ENCODE data around the gene DOCK10.
A peak's percentile ranks its signal among the peaks of the same experiment; 100 is the strongest.

DOCK10 gene

GRCh38 chr2:224940618-224941017 is 101.7 kb downstream of the DOCK10 start:
- H3K27me3 ChIP-seq (replicated peaks; ENCODE audit: control insufficient read depth, insufficient read depth, low read length) = no peaks in the 10 kb centered on the region
- no peak overlapping the region for H3K4me3 ChIP-seq (ENCODE audit: low read length)
- no peak overlapping the region for H3K9ac ChIP-seq (ENCODE audit: low read length)
- H3K9me3 ChIP-seq (ENCODE audit: control insufficient read depth, low read length) = no peaks in the 10 kb centered on the region
- no peak for DNase-seq (ENCODE audit: low read depth)
- peaks cover 7% of the 10 kb centered on the region for H3K4me1 ChIP-seq (ENCODE audit: control insufficient read depth, insufficient read depth, low read length)
- no peaks in the 10 kb centered on the region for H3K36me3 ChIP-seq (ENCODE audit: control insufficient read depth, insufficient read depth, low read length, severe bottlenecking)

- DNase-seq (ENCODE audit: low read depth) = peak; percentile 51
- Histone ChIP-seq H3K9ac (ENCODE audit: low read length) (no peak overlapping the region), H3K4me1 (ENCODE audit: control insufficient read depth, insufficient read depth, low read length) (peaks cover 24% of the 10 kb centered on the region), H3K27me3 (replicated peaks; ENCODE audit: control insufficient read depth, insufficient read depth, low read length) (no peaks in the 10 kb centered on the region), H3K36me3 (ENCODE audit: control insufficient read depth, insufficient read depth, low read length, severe bottlenecking) (no peaks in the 10 kb centered on the region), H3K4me3 (ENCODE audit: low read length) (peak overlapping the region; percentile 16), H3K9me3 (ENCODE audit: control insufficient read depth, low read length) (no peaks in the 10 kb centered on the region)
These were observed 103.6 kb downstream of the DOCK10 start for GRCh38 chr2:224938651-224939182.

- no peaks in the 10 kb centered on the region for H3K27me3 ChIP-seq (replicated peaks; ENCODE audit: control insufficient read depth, insufficient read depth, low read length)
- no peak overlapping the region for H3K9ac ChIP-seq (ENCODE audit: low read length)
- H3K4me1 ChIP-seq (ENCODE audit: control insufficient read depth, insufficient read depth, low read length) = peaks cover 24% of the 10 kb centered on the region
- H3K36me3 ChIP-seq (ENCODE audit: control insufficient read depth, insufficient read depth, low read length, severe bottlenecking) = no peaks in the 10 kb centered on the region
- no peaks in the 10 kb centered on the region for H3K9me3 ChIP-seq (ENCODE audit: control insufficient read depth, low read length)
- DNase-seq (ENCODE audit: low read depth) = no peak
- no peak overlapping the region for H3K4me3 ChIP-seq (ENCODE audit: low read length)
These were observed 104.4 kb downstream of the DOCK10 start for GRCh38 chr2:224937887-224938286.

- no peak overlapping the region for H3K9ac ChIP-seq (ENCODE audit: low read length)
- no peaks in the 10 kb centered on the region for H3K27me3 ChIP-seq (replicated peaks; ENCODE audit: control insufficient read depth, insufficient read depth, low read length)
- no peaks in the 10 kb centered on the region for H3K36me3 ChIP-seq (ENCODE audit: control insufficient read depth, insufficient read depth, low read length, severe bottlenecking)
- H3K9me3 ChIP-seq (ENCODE audit: control insufficient read depth, low read length) = no peaks in the 10 kb centered on the region
- peak; percentile 71 for DNase-seq (ENCODE audit: low read depth)
- peaks cover 27% of the 10 kb centered on the region for H3K4me1 ChIP-seq (ENCODE audit: control insufficient read depth, insufficient read depth, low read length)
- H3K4me3 ChIP-seq (ENCODE audit: low read length) = peak overlapping the region; percentile 53
These were observed 107.6 kb downstream of the DOCK10 start for GRCh38 chr2:224934526-224935188.

- H3K27me3 ChIP-seq (replicated peaks; ENCODE audit: control insufficient read depth, insufficient read depth, low read length) = no peaks in the 10 kb centered on the region
- no peaks in the 10 kb centered on the region for H3K9me3 ChIP-seq (ENCODE audit: control insufficient read depth, low read length)
- no peak overlapping the region for H3K9ac ChIP-seq (ENCODE audit: low read length)
- no peaks in the 10 kb centered on the region for H3K36me3 ChIP-seq (ENCODE audit: control insufficient read depth, insufficient read depth, low read length, severe bottlenecking)
- DNase-seq (ENCODE audit: low read depth) = no peak
- H3K4me1 ChIP-seq (ENCODE audit: control insufficient read depth, insufficient read depth, low read length) = peaks cover 23% of the 10 kb centered on the region
- H3K4me3 ChIP-seq (ENCODE audit: low read length) = no peak overlapping the region
These were observed 108.8 kb downstream of the DOCK10 start for GRCh38 chr2:224933431-224933830.

- no peak for DNase-seq (ENCODE audit: low read depth)
- no peaks in the 10 kb centered on the region for H3K36me3 ChIP-seq (ENCODE audit: control insufficient read depth, insufficient read depth, low read length, severe bottlenecking)
- H3K4me3 ChIP-seq (ENCODE audit: low read length) = no peak overlapping the region
- H3K9me3 ChIP-seq (ENCODE audit: control insufficient read depth, low read length) = no peaks in the 10 kb centered on the region
- no peak overlapping the region for H3K9ac ChIP-seq (ENCODE audit: low read length)
- H3K27me3 ChIP-seq (replicated peaks; ENCODE audit: control insufficient read depth, insufficient read depth, low read length) = no peaks in the 10 kb centered on the region
- peaks cover 21% of the 10 kb centered on the region for H3K4me1 ChIP-seq (ENCODE audit: control insufficient read depth, insufficient read depth, low read length)
These were observed 109.7 kb downstream of the DOCK10 start for GRCh38 chr2:224932522-224932921.

GRCh38 chr2:224931956-224932355 is 110.3 kb downstream of the DOCK10 start:
- Histone ChIP-seq H3K36me3 (ENCODE audit: control insufficient read depth, insufficient read depth, low read length, severe bottlenecking) (no peaks in the 10 kb centered on the region), H3K4me3 (ENCODE audit: low read length) (no peak overlapping the region), H3K9me3 (ENCODE audit: control insufficient read depth, low read length) (no peaks in the 10 kb centered on the region), H3K9ac (ENCODE audit: low read length) (no peak overlapping the region), H3K4me1 (ENCODE audit: control insufficient read depth, insufficient read depth, low read length) (peaks cover 21% of the 10 kb centered on the region), H3K27me3 (replicated peaks; ENCODE audit: control insufficient read depth, insufficient read depth, low read length) (no peaks in the 10 kb centered on the region)
- DNase-seq (ENCODE audit: low read depth) = no peak

GRCh38 chr2:224930990-224931389 is 111.3 kb downstream of the DOCK10 start:
- Histone ChIP-seq H3K4me1 (ENCODE audit: control insufficient read depth, insufficient read depth, low read length) (peaks cover 30% of the 10 kb centered on the region), H3K36me3 (ENCODE audit: control insufficient read depth, insufficient read depth, low read length, severe bottlenecking) (no peaks in the 10 kb centered on the region), H3K9ac (ENCODE audit: low read length) (no peak overlapping the region), H3K27me3 (replicated peaks; ENCODE audit: control insufficient read depth, insufficient read depth, low read length) (no peaks in the 10 kb centered on the region), H3K9me3 (ENCODE audit: control insufficient read depth, low read length) (no peaks in the 10 kb centered on the region), H3K4me3 (ENCODE audit: low read length) (no peak overlapping the region)
- no peak for DNase-seq (ENCODE audit: low read depth)

- H3K9ac ChIP-seq (ENCODE audit: low read length) = no peak overlapping the region
- no peaks in the 10 kb centered on the region for H3K9me3 ChIP-seq (ENCODE audit: control insufficient read depth, low read length)
- no peaks in the 10 kb centered on the region for H3K27me3 ChIP-seq (replicated peaks; ENCODE audit: control insufficient read depth, insufficient read depth, low read length)
- no peak for DNase-seq (ENCODE audit: low read depth)
- peaks cover 35% of the 10 kb centered on the region for H3K4me1 ChIP-seq (ENCODE audit: control insufficient read depth, insufficient read depth, low read length)
- H3K4me3 ChIP-seq (ENCODE audit: low read length) = no peak overlapping the region
- H3K36me3 ChIP-seq (ENCODE audit: control insufficient read depth, insufficient read depth, low read length, severe bottlenecking) = no peaks in the 10 kb centered on the region
These were observed 112.1 kb downstream of the DOCK10 start for GRCh38 chr2:224930124-224930523.

- H3K27me3 ChIP-seq (replicated peaks; ENCODE audit: control insufficient read depth, insufficient read depth, low read length) = no peaks in the 10 kb centered on the region
- no peak overlapping the region for H3K4me3 ChIP-seq (ENCODE audit: low read length)
- DNase-seq (ENCODE audit: low read depth) = no peak
- H3K4me1 ChIP-seq (ENCODE audit: control insufficient read depth, insufficient read depth, low read length) = peaks cover 29% of the 10 kb centered on the region
- no peak overlapping the region for H3K9ac ChIP-seq (ENCODE audit: low read length)
- H3K36me3 ChIP-seq (ENCODE audit: control insufficient read depth, insufficient read depth, low read length, severe bottlenecking) = no peaks in the 10 kb centered on the region
- no peaks in the 10 kb centered on the region for H3K9me3 ChIP-seq (ENCODE audit: control insufficient read depth, low read length)
These were observed 112.8 kb downstream of the DOCK10 start for GRCh38 chr2:224929512-224929911.

- Histone ChIP-seq H3K9ac (ENCODE audit: low read length) (no peak overlapping the region), H3K4me1 (ENCODE audit: control insufficient read depth, insufficient read depth, low read length) (peaks cover 21% of the 10 kb centered on the region), H3K27me3 (replicated peaks; ENCODE audit: control insufficient read depth, insufficient read depth, low read length) (no peaks in the 10 kb centered on the region), H3K4me3 (ENCODE audit: low read length) (no peak overlapping the region), H3K9me3 (ENCODE audit: control insufficient read depth, low read length) (no peaks in the 10 kb centered on the region), H3K36me3 (ENCODE audit: control insufficient read depth, insufficient read depth, low read length, severe bottlenecking) (no peaks in the 10 kb centered on the region)
- DNase-seq (ENCODE audit: low read depth) = peak; percentile 39
These were observed 114.6 kb downstream of the DOCK10 start for GRCh38 chr2:224927646-224928173.

All from adipocyte (in vitro differentiated cells).